ENCODE data around the gene SPON1.

DNA sequence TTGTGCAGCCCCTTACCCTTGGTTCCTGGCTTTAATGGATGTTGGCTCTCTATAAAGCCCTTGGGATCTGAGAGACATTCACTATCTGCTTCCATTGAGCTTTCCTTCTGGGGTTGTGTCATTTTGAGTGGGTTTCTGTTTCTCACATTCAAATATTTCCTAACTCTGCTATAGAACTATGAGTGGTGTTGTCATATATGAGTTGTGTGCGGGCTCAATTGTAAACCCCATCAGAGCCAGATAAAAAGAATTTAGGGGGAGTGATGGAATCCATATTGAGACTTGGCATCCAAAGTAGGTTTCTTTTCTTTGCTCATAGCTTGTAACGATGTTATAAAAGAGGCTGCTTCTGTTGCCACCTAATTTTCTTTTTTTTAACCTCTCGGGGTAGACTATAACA lies 41.8 kb upstream of the SPON1 start:
- TF ChIP-seq, protein P1, sequence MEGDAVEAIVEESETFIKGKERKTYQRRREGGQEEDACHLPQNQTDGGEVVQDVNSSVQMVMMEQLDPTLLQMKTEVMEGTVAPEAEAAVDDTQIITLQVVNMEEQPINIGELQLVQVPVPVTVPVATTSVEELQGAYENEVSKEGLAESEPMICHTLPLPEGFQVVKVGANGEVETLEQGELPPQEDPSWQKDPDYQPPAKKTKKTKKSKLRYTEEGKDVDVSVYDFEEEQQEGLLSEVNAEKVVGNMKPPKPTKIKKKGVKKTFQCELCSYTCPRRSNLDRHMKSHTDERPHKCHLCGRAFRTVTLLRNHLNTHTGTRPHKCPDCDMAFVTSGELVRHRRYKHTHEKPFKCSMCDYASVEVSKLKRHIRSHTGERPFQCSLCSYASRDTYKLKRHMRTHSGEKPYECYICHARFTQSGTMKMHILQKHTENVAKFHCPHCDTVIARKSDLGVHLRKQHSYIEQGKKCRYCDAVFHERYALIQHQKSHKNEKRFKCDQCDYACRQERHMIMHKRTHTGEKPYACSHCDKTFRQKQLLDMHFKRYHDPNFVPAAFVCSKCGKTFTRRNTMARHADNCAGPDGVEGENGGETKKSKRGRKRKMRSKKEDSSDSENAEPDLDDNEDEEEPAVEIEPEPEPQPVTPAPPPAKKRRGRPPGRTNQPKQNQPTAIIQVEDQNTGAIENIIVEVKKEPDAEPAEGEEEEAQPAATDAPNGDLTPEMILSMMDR (IDR thresholded peaks at IDR 0.05), result no peak
- no peak for TF ChIP-seq POLR2A (IDR thresholded peaks at IDR 0.05)
